ENCODE measurements around the gene PON3. TPM values are rescaled to one million over a fixed set of nuclear protein-coding genes. Genes with fewer than 3 reads are reported as not detected.
A peak's percentile ranks its signal among the peaks of the same experiment; 100 is the strongest.

The PON3 gene
- total and polyA plus RNA-seq, 2 of the 13 experiments (the other 11 are each of a cell fraction or from before 2014, with no cell fraction given): 23.6 to 37.8 TPM

DNA sequence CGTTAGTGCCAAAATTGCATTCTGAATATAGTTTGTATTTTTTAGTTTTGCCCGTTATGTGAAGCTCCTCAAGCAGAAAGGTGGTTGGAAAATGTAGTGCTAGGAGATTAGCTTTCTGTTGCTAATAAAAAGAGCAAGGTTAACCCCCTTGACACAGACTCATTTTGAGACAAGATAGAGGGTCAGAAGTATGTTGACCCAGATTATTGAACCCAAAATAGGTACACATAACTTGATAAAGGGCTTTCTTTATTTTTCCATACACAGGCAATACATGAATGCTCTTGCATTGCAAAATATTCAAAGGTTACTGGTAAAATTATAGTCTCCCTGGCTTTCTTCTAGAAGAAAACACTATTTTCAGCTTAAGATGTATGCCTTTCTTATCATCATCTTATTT lies 48.6 kb upstream of the PON3 start (continued):
- no peak for TF ChIP-seq ZNF660 (CRISPR knock-in tag; IDR thresholded peaks at IDR 0.05; ENCODE audit: borderline replicate concordance, low read depth)
- no peak for TF ChIP-seq ZNF446 (CRISPR knock-in tag; IDR thresholded peaks at IDR 0.05)

GRCh38 chr7:95441042-95441823 lies 45.1 kb upstream of the PON3 start:
- H3K9ac ChIP-seq (ENCODE audit: insufficient read depth, low read depth, low read length): peak overlapping the region; percentile 26; the same call in 1 of the 2 replicates
- peaks cover 89% of the 10 kb centered on the region for H3K4me1 ChIP-seq (ENCODE audit: insufficient read depth, low read length)
- peak overlapping the region; percentile 74 for H3K27ac ChIP-seq (ENCODE audit: extremely low read length, insufficient read depth, low read length)
- CTCF ChIA-PET (ENCODE audit: low intra/inter-chr PET ratio, low total read pairs): interaction anchor here (1.0 kb wide), 1 partner anchor 38 kb away, joined by 3 read pairs; no protein-coding TSS in a partner anchor
- ATAC-seq (peak; percentile 92), DNase-seq (ENCODE audit: low spot score) (peak; percentile 93), FAIRE-seq (peak; percentile 78)
- no peaks in the 10 kb centered on the region for H3K9me3 ChIP-seq (ENCODE audit: low read length)
- peak overlapping the region; percentile 71 for H3K4me2 ChIP-seq (ENCODE audit: low read depth, low read length)
- TSS peak; percentile 66 for BruUV-seq (replicated peaks)
- POLR2A ChIA-PET: interaction anchor here (0.8 to 2.1 kb wide), 13 partner anchors 9 to 118 kb away, joined by 3 to 19 read pairs (median 3); partner anchors contain the start of gene PON3
- H3K4me3 ChIP-seq (replicated peaks in 1 of 3; ENCODE audit: insufficient read depth in 1 of 3, low read depth in 2 of 3, low read length in 3 of 3): peak overlapping the region in 2 of 3 experiments; percentile 14 to 35; a peak in 2 of 6 replicates
- H2AFZ ChIP-seq (ENCODE audit: low read length): no peak overlapping the region
- no peaks in the 10 kb centered on the region for H3K36me3 ChIP-seq (replicated peaks in 1 of 2; ENCODE audit: control insufficient read depth in 1 of 2, insufficient read depth in 2 of 2, low read length in 2 of 2)
- H4K20me1 ChIP-seq (ENCODE audit: insufficient read depth, low read length): no peaks in the 10 kb centered on the region; the same call in 1 of the 2 replicates
- intact Hi-C loops (cut with micrococcal nuclease; ENCODE audit: unreplicated experiment): loop anchor here (2.0 kb wide), 2 partner anchors 30 to 44 kb away; partner anchors contain the start of gene PON3
- H3K27me3 ChIP-seq (ENCODE audit: control insufficient read depth in 1 of 2, insufficient read depth in 2 of 2, low read length in 2 of 2): no peaks in the 10 kb centered on the region
- in situ Hi-C loops (cut with HindIII; ENCODE audit: extremely low pct_ligation_motif_present, low pct_unique_long_range_greater_than_20kb): loop anchor here (5.0 kb wide), 1 partner anchor 36 kb away; no protein-coding TSS in a partner anchor
- no peaks in the 10 kb centered on the region for H3K79me2 ChIP-seq (ENCODE audit: insufficient read depth, low read length)
- WGBS (ENCODE audit: low lambda C conversion rate): 27% methylated on average over 7 of the region's 7 CpGs
- TF ChIP-seq THAP8 (CRISPR knock-in tag; IDR thresholded peaks at IDR 0.05; ENCODE audit: borderline replicate concordance) (no peak), ZNF382 (CRISPR knock-in tag; IDR thresholded peaks at IDR 0.05; ENCODE audit: borderline replicate concordance) (no peak), NBN (conservative IDR thresholded peaks at IDR 0.05) (no peak), THYN1 (CRISPR knock-in tag; IDR thresholded peaks at IDR 0.05; ENCODE audit: borderline replicate concordance, low read depth) (no peak), TBX3 (IDR thresholded peaks at IDR 0.05; ENCODE audit: borderline replicate concordance) (no peak), NCOR1 (IDR thresholded peaks at IDR 0.05; ENCODE audit: borderline replicate concordance, low read length) (no peak), ZNF549 (CRISPR knock-in tag; IDR thresholded peaks at IDR 0.05) (no peak), MTA3 (CRISPR knock-in tag; IDR thresholded peaks at IDR 0.05) (no peak), FOXP1 (IDR thresholded peaks at IDR 0.05) (no peak), FOXP1 (CRISPR knock-in tag; IDR thresholded peaks at IDR 0.05) (peak; percentile 69), NFIC (IDR thresholded peaks at IDR 0.05; ENCODE audit: low read length) (no peak), SRF (IDR thresholded peaks at IDR 0.05; ENCODE audit: low read depth, low read length) (no peak), SP140L (CRISPR knock-in tag; IDR thresholded peaks at IDR 0.05; ENCODE audit: borderline replicate concordance) (no peak), ZNF343 (CRISPR knock-in tag; IDR thresholded peaks at IDR 0.05) (no peak), ETV6 (CRISPR knock-in tag; conservative IDR thresholded peaks at IDR 0.05) (peak; percentile 66), RARG (CRISPR knock-in tag; IDR thresholded peaks at IDR 0.05; ENCODE audit: low read depth) (no peak)
- TF ChIP-seq, protein P1, sequence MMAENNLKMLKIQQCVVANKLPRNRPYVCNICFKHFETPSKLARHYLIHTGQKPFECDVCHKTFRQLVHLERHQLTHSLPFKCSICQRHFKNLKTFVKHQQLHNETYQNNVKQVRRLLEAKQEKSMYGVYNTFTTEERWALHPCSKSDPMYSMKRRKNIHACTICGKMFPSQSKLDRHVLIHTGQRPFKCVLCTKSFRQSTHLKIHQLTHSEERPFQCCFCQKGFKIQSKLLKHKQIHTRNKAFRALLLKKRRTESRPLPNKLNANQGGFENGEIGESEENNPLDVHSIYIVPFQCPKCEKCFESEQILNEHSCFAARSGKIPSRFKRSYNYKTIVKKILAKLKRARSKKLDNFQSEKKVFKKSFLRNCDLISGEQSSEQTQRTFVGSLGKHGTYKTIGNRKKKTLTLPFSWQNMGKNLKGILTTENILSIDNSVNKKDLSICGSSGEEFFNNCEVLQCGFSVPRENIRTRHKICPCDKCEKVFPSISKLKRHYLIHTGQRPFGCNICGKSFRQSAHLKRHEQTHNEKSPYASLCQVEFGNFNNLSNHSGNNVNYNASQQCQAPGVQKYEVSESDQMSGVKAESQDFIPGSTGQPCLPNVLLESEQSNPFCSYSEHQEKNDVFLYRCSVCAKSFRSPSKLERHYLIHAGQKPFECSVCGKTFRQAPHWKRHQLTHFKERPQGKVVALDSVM (CRISPR knock-in tag; IDR thresholded peaks at IDR 0.05): no peak
- TF ChIP-seq, protein P2, sequence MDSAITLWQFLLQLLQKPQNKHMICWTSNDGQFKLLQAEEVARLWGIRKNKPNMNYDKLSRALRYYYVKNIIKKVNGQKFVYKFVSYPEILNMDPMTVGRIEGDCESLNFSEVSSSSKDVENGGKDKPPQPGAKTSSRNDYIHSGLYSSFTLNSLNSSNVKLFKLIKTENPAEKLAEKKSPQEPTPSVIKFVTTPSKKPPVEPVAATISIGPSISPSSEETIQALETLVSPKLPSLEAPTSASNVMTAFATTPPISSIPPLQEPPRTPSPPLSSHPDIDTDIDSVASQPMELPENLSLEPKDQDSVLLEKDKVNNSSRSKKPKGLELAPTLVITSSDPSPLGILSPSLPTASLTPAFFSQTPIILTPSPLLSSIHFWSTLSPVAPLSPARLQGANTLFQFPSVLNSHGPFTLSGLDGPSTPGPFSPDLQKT (CRISPR knock-in tag; IDR thresholded peaks at IDR 0.05; ENCODE audit: borderline replicate concordance): no peak

All from HepG2 (cell line).